Heart right ventricle (tissue), 16 donors: ENCODE data around the gene ZFYVE28. TPM values are rescaled to one million over a fixed set of nuclear protein-coding genes. Genes with fewer than 3 reads are reported as not detected.
"Not testable (repeated sequence)": the region's sequence is repeated elsewhere in the genome, so short reads cannot be mapped to it uniquely, and the experiment has no call there.

Source experiments
- ATAC-seq, 8 donors: fragments of 200-7000 bp; cut with Tn5 transposase; one replicate each; pipeline ENCODE4 v1.9.1; 2020; ENCODE audit warnings: mild to moderate bottlenecking in 8 of 8, moderate library complexity in 8 of 8, moderate number of reproducible peaks in 1 of 8
- DNase-seq, 2 donors: peaks; one replicate each; pipeline ENCODE4 v3.0.0-alpha.2; 2020
- H3K27ac ChIP-seq, 10 donors: fragments of 200-600 bp; sonication (generic) in 2 of 10; one replicate each; pipeline versions ENCODE4 v1.5.0 to v1.8.0; 2020 to 2022; ENCODE audit warnings: mild to moderate bottlenecking in 3 of 10
- H3K27me3 ChIP-seq, 7 donors: fragments of 200-600 bp; one replicate each; pipeline ENCODE4 v1.8.0; 2021 to 2022; ENCODE audit warnings: mild to moderate bottlenecking in 2 of 7
- H3K36me3 ChIP-seq, 9 donors: fragments of 200-600 bp; sonication (generic) in 1 of 9; one replicate each; pipeline versions ENCODE4 v1.5.0 to v1.8.0; 2020 to 2022; ENCODE audit warnings: mild to moderate bottlenecking in 2 of 9
- H3K4me1 ChIP-seq, 9 donors: fragments of 200-600 bp; sonication (generic) in 1 of 9; one replicate each; pipeline versions ENCODE4 v1.5.0 to v1.8.0; 2020 to 2022; ENCODE audit warnings: mild to moderate bottlenecking in 4 of 9
- H3K4me3 ChIP-seq, 10 donors: fragments of 200-600 bp; sonication (generic) in 2 of 10; one replicate each; pipeline versions ENCODE4 v1.5.0 to v1.8.0; 2020 to 2022; ENCODE audit warnings: mild to moderate bottlenecking in 7 of 10, moderate library complexity in 2 of 10
- H3K9me3 ChIP-seq, 11 donors: fragments of 200-600 bp in 10 of 11; sonication (generic) in 2 of 11; one replicate each; pipeline versions ENCODE4 v1.5.0 to v1.8.0; 2013 to 2022; ENCODE audit warnings: mild to moderate bottlenecking in 2 of 11, control low read depth in 1 of 11, moderate library complexity in 1 of 11
- CTCF ChIP-seq, 9 donors: fragments of 200-600 bp; sonication (generic) in 2 of 9; IDR thresholded peaks; one replicate each; pipeline versions ENCODE4 v1.5.0 to v1.8.0; 2021 to 2022; ENCODE audit warnings: antibody characterized with exemption in 9 of 9, mild to moderate bottlenecking in 5 of 9, moderate library complexity in 1 of 9
- WGBS, 2 donors: extraction: QIAGEN DNeasy Blood & Tissue Kit; methylation state at CpG; one replicate each; pipeline ENCODE4 v1.1.7; 2013; ENCODE audit warnings: inconsistent platforms in 1 of 2; 5-methylcytosine and 5-hydroxymethylcytosine counted together
- intact Hi-C, 10 donors: fragments of 100-400 bp; cut with DNase I; formaldehyde crosslinking; loops; one replicate each; pipeline versions ENCODE4 v1.11.1 to v1.14.2; 2022
- polyA plus RNA-seq, 2 donors: library from polyadenylated mRNA; stranded (reverse); fragments of 200-250 nt; gene quantifications; one replicate each; pipeline ENCODE4 v1.2.3, GENCODE V29; 2013
- total RNA-seq, 10 donors: library from RNA; stranded (reverse); fragmentation: NEBNext Ultra II Directional in 3 of 10; extraction: Animal tissue kit (Norgen Biotek cat#: 25700) in 3 of 10; gene quantifications; one replicate each; pipeline versions ENCODE4 v1.2.1 to v1.2.4, GENCODE V29; 2021 to 2023
- donor health status: Arrhythmogenic right ventricular cardiomyopathy.
- donor health status: ischemic (EF 13 %, LVEDD 7.1; RV severe dilation, severe dysfunction).
- donor health status: healthy with polysubstance abuse.
- donor health status: DM: no; HTN: yes; CAD: no.
- donor health status: DM: no; HTN: no; CAD: no.
- donor health status: ischemic (EF 25% LVEDD 6.9; RV normal size, moderate dysfunction).
- donor health status: ischemic (EF 25% LVEDD 5.7; RV mildly dilated, moderate dysfunction).
- donor health status: healthy.
- donor health status: DM: yes; HTN: yes; CAD: no.
- donor health status: Ischemic cardiomyopathy.
- donor health status: ischemic (EF 35%, LVEDD 5.7; RV mildly dilated, moderate dysfunction).
- donor health status: nonischemic (EF 11% LVEDD 7.7; RV severe dilation, severe dysfunction).
- donor health status: DM: yes; HTN: yes; CAD: no.
- donor health status: PGD.
- donor health status: ischemic (EF 29% LVEDD 5.4; RV normal size, mild dysfunction).
- donor health status: nonischemic (EF 23%, LVEDD 6.1; RV moderate dilation, normal function).

The ZFYVE28 gene
- total and polyA plus RNA-seq, 12 donors = 2.3 to 9.9 (median 3.5) TPM

DNA sequence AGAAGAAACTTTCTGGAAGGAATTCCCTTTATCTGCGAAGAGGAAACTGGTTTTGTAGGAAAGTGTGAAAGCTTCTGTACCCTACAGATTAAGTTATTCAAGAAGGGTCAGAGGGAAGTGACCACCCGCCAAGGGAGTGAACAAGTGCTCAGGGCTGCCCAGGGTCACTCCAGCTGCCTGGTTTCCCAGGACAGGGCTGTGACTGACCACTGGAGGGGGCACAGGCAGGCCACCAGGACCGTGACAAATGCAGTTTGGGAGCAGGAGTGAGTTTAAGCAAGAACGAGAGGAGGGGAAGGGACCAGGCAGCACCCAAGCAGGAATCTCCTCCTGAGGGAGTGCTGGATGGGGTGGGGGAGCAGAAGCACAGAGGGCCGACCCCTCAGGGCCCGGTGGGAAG lies 34.2 kb downstream of the ZFYVE28 start:
- TF ChIP-seq CTCF (IDR thresholded peaks at IDR 0.05) = no peak
- Histone ChIP-seq H3K27ac (no peak overlapping the region), H3K4me1 (peaks cover 0 to 7% (median 0%) of the 10 kb centered on the region in 9 donors), H3K27me3 (no peaks in the 10 kb centered on the region), H3K4me3 (no peak overlapping the region), H3K36me3 (no peaks in the 10 kb centered on the region), H3K9me3 (no peaks in the 10 kb centered on the region)
- intact Hi-C loops = no loop called here
- no peak for ATAC-seq
- no peak for DNase-seq
- WGBS, 2 donors = 76 to 83% methylated on average over 6 of the region's 6 CpGs

GRCh38 chr4:2383760-2384159 lies 34.7 kb downstream of the ZFYVE28 start:
- Histone ChIP-seq H3K9me3 (no peaks in the 10 kb centered on the region), H3K36me3 (no peaks in the 10 kb centered on the region), H3K27me3 (no peaks in the 10 kb centered on the region), H3K4me1 (peaks cover 0 to 7% (median 0%) of the 10 kb centered on the region in 9 donors), H3K4me3 (no peak overlapping the region), H3K27ac (no peak overlapping the region)
- WGBS, 2 donors = 88 to 89% methylated on average over 5 of the region's 5 CpGs
- no peak for ATAC-seq
- TF ChIP-seq CTCF (IDR thresholded peaks at IDR 0.05) = no peak
- no peak for DNase-seq
- intact Hi-C loops = no loop called here

GRCh38 chr4:2383220-2383631 lies 35.2 kb downstream of the ZFYVE28 start:
- H3K27ac ChIP-seq, H3K4me1 ChIP-seq, H3K36me3 ChIP-seq, intact Hi-C loops, H3K4me3 ChIP-seq, H3K9me3 ChIP-seq, H3K27me3 ChIP-seq, ATAC-seq, DNase-seq: not testable (repeated sequence)
- 86 to 87% methylated on average over 8 of the region's 8 CpGs for WGBS, 2 donors

DNA sequence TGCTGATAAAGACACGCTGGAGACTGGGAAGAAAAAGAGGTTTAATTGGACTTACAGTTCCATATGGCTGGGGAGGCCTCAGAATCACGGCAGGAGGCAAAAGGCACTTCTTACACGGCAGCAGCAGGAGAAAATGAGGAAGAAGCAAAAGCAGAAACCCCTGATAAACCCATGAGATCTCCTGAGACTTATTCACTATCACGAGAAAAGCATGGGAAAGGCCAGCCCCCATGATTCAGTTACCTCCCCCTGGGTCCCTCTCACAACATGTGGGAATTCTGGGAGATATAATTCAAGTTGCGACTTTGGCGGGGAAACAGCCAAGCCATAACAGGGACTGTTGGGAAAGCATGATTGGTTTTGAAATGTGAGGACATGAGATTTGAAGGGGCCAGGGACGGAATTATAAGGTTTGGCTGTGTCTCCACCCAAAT lies 35.7 kb downstream of the ZFYVE28 start:
- DNase-seq, H3K4me1 ChIP-seq, intact Hi-C loops, H3K4me3 ChIP-seq, H3K27me3 ChIP-seq, H3K36me3 ChIP-seq, ATAC-seq, H3K27ac ChIP-seq, H3K9me3 ChIP-seq: not testable (repeated sequence)
- 67 to 72% methylated on average over 7 of the region's 7 CpGs for WGBS, 2 donors

- ATAC-seq, H3K36me3 ChIP-seq, H3K27me3 ChIP-seq, H3K4me1 ChIP-seq, DNase-seq, intact Hi-C loops, H3K4me3 ChIP-seq, H3K27ac ChIP-seq, H3K9me3 ChIP-seq: not testable (repeated sequence)
- 84 to 86% methylated on average over 6 of the region's 6 CpGs for WGBS, 2 donors
These were observed 37.9 kb downstream of the ZFYVE28 start for GRCh38 chr4:2380589-2380988.

DNA sequence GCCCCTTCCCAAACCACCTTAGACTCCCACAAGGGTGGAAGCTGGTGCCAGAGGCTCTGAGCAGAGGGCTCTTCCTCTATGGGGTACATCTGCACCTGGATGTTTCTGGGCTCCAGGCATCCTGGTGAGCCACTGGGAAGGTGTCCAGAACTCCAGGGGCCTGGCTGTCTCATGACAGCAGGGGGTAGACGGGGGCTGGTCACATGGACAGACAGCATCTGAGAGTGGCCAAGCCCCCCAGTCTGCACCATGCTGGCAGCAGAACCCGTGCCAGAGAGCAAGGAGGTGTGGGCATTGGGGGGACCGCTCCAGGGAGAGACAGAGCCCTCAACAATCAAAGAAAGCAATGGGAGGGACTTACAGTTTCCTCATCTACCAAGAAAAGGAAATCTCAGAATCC lies 39.5 kb downstream of the ZFYVE28 start:
- peaks cover 0 to 5% (median 0%) of the 10 kb centered on the region in 9 donors for H3K4me1 ChIP-seq
- no peaks in the 10 kb centered on the region for H3K9me3 ChIP-seq
- no peaks in the 10 kb centered on the region for H3K27me3 ChIP-seq
- H3K36me3 ChIP-seq = no peaks in the 10 kb centered on the region
- H3K27ac ChIP-seq = no peak overlapping the region
- DNase-seq = no peak
- ATAC-seq = no peak
- no peak for TF ChIP-seq CTCF (IDR thresholded peaks at IDR 0.05)
- intact Hi-C loops = no loop called here
- 61 to 66% methylated on average over 3 of the region's 3 CpGs for WGBS, 2 donors
- H3K4me3 ChIP-seq = no peak overlapping the region
